NCI-H526 treated with DMSO at 0.1 percent for 48 hours (cell line): ENCODE results near the gene AARSD1.
A peak's percentile ranks its signal among the peaks of the same experiment; 100 is the strongest.
"Not testable (repeated sequence)": the region's sequence is repeated elsewhere in the genome, so short reads cannot be mapped to it uniquely, and the experiment has no call there.

Experiments
- DNase-seq: peaks from one replicate; lab custom pipeline; 2025; lab: John Stamatoyannopoulos, UW

AARSD1 gene

DNA sequence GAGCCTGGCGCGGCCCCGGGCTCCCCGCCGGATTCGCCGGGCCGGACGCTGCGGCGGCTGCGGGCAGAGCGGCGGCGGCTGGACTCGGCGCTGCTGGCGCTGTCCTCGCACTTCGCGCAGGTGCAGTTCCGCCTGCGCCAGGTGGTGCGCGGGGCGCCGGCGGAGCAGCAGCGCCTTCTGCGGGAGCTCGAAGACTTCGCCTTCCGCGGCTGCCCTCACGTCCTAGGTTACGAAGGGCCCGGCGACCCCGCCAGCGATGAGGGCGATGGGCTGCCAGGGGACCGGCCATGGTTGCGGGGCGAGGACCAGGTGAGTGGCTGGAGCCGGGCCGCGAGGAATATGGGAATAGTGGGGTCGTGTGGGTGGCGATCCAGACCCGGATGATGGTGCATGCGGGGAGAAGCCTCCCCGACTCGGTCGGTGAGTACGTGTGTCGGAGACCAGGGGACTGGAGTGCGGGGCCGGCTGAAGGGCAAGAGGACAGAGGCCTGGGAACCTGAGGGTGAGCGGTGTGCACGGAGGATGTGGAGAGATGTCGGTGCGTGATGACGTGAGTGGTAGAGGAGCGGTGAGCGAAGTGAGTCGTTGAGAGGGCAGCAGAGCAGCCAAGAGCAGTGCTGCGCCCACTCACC lies 16.6 kb upstream of the AARSD1 start:
- peak; percentile 35 for DNase-seq

DNA sequence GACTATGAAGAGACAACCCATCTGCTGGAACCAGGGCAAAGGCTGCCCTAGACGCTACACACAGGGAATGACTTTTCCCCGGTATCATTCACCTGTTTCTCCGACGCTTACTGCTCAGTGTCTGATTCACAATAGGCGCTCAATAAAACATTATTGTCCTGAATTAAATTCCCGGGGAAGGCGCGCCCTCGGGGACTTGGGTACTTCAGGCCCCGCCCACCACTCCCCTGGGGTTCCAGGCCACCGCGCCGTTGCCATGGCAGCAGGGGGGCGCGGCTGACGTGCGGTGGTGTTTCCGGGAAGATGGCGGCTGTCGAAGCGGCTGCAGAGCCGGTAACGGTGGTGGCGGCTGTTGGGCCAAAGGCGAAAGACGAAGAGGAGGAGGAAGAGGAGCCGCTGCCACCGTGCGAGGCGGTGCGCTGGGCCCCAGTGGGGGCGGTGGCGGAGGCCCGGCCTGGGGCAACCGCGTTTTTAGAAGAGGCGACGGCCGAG lies 16.1 kb upstream of the AARSD1 start, which contains the start of gene RUNDC1:
Gene RUNDC1, plus strand, starts transcription at position 292 of the 492 bp plus-strand sequence. Its CDS starts 12 bp downstream, at position 304.
- DNase-seq: peak; percentile 77

DNA sequence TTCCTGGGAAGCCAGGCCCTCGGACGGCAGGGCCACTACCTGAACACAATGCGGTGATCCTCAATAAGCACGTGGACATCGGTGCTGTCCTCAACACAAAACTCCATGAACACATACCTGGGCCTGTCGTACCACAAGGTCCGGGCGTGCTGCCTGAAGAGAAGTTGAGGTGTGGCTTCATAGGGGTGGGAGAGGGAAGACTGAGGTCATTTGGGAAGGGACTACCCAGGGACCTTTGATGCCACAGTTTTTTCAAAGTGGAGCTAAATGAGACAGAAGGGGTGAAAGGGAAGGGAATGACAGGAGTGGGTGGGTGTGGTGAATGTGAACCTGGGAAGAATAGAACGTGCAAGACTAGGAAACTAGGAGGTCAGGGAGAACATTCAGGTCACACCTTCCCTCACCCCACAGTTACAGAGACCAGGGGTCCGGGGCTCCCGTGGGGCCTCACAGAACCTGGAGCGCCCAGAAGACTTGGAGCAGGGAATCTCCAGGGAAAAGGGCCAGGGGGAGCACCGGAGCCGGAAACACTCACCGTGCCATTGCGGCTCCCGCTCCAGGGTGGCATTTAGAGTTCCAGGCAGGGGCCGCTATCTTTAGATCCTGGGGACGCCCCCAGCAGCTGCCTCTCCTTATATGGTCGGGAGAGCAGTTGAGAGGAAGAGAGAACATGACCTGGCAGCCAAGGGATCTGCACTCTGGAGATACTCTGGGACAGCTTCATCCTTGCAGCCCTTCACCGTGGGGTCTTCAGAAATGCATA lies 15.4 kb upstream of the AARSD1 start, which contains the start of gene PTGES3L:
Gene PTGES3L, minus strand, starts transcription at position 570 of the 763 bp plus-strand sequence. Its CDS starts 27 bp downstream, at position 543.
- DNase-seq: peak; percentile 65

DNA sequence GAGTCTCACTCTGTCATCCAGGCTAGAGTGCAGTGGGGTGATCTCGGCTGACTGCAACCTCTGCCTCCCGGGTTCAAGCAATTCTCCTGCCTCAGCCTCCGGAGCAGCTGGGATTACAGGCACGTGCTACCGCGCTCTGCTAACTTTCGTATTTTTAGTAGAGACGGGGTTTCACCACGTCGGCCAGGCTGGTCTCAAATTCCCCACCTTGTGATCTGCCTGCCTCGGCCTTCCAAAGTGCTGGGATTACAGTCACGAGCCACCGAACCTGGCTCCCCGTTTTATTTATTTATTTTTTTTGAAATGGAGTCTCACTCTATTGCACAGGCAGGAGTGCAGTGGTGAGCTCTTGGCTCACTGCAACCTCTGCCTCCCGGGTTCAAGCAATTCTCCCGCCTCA lies 11.4 kb upstream of the AARSD1 start:
- DNase-seq: not testable (repeated sequence)

DNA sequence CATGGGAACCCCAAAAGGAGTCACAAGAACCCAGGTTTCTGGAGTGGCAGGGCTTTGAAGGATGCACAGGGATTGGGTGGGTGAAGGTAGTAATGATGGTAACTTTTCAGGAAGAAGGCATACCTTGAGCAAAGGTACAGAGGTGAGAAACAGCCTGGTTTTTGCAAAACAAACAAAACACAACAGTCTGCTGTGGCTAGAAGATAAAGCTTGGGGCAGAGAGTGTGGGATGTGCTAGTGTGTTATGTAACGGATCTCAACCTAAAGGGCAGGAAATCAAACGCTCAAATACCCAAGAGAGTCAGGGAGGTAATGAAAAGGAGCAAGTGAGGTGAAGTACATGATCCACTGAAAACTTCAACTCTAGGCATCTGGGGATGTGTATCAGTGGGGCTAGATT lies 11.0 kb upstream of the AARSD1 start:
- no peak for DNase-seq

DNA sequence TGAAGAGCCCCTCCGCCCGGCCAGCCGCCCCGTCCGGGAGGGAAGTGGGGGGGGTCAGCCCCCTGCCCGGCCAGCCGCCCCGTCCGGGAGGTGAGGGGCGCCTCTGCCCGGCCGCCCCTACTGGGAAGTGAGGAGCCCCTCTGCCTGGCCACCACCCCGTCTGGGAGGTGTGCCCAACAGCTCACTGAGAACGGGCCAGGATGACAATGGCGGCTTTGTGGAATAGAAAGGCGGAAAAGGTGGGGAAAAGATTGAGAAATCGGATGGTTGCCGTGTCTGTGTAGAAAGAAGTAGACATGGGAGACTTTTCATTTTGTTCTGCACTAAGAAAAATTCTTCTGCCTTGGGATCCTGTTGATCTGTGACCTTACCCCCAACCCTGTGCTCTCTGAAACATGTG lies 9.1 kb upstream of the AARSD1 start:
- not testable (repeated sequence) for DNase-seq

DNA sequence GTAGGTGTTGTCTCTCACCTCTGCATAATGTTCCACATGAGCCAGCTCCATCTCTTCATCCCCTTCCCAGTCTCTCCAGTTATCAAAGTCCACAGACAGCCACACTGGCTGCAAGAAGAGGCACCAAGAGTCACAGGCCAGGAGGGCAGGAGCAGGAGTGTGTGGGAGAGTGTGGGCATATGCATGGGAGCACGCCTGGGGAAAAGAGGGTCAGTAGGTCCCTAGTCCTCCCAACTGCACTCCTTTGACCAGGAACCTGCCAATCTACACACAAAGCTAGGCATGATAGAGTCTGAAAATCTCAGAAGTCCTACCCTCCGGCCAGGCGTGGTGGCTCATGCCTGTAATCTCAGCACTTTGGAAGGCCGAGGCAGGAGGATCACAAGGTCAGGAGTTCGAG lies 7.3 kb upstream of the AARSD1 start:
- DNase-seq: no peak

DNA sequence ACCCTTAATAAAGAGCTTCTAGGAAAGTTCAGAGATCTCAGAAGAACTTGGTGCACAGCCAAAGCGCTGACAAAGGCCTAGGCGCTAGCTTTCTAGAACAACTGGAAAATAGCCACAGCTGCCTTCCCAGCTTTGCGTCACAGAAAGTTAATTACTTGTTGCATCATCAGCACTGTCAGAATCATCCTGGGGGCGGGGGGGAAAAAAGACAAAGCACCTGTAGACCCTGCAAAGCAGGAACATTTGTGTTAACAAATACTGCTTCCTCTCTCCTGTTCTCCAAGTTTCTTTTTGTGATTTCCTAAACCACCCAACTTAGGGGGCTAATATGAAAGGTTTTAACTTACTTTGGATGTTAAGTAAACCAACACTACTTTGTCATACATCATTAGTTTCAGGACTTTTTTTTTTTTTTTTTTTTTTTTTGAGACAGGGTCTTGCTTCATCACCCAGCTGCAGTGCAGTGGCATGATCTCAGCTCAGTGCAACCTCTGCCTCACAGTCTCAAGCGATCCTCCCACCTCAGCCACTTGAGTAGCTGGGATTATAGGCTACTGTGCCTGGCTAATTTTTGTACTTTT lies 4.8 kb upstream of the AARSD1 start:
- DNase-seq: no peak

DNA sequence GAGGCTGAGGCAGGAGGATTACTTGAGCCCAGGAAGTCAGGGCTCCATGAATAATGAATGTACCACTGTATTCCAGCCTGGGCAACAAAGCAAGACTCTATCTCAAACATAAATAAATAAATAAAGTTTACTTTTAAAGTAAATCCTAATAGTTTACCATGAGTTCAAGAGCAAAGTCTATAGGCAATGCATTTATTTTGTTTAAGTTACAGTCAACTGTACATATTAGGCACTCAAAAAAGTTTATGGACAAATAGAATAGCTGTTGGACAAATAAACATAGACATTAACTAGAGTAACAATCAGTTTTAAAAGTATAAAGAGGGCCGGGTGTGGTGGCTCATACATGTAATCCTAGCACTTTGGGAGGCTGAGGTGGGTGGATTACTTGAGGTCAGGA lies 3.7 kb upstream of the AARSD1 start:
- DNase-seq: no peak

DNA sequence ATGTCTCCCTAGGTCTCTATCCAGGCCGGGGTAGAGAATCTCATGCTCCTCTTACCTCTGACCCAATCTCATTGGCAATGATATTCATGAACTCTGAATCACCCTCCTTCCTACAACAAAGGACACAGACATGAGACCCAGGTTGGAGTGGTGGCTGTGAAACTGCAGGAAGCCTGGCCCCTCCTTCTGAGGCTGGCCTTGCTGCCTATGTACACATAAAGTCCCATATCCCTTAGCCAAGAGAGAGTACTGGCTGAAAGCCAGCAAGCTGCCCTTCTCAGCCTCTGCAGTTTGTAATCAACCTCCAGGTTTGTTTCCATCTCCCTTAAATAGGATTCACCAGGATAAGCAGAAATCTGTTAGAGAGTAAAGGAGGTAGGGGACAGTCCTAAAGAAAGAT lies 10.6 kb downstream of the AARSD1 start:
- DNase-seq: no peak

DNA sequence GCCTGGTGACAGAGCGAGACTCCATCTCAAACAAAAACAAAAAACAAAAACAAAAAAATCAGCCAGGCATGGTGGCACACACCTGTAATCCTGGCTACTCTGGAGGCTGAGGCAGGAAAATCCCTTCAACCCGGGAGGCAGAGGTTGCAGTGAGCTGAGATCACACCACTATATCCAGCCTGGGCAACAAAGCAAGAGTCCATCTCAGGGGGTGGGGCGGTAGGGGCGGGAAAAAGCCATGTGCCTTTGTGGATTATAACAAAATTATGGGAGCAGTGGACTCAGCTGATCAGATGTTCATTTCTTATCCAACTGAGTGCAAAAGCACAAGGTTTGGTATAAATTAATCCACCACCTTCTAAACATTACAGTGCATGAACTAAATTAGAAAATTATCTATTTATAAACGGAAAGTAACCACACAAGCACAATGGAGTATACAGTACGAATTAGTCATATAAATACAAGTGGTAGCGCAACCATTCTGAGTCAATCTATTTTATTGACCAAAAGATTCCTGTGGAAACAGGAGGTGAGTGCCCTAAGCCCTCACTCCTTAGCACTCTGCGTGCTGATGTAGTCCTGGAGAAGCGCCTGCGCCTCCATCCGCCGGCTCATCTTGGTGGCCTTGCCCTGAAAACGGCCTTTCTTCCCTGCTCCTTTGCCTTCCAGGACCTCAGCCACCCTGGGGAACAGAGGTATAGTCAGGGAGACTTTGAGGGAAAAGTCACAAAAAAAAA lies 14.0 kb downstream of the AARSD1 start:
- no peak for DNase-seq

DNA sequence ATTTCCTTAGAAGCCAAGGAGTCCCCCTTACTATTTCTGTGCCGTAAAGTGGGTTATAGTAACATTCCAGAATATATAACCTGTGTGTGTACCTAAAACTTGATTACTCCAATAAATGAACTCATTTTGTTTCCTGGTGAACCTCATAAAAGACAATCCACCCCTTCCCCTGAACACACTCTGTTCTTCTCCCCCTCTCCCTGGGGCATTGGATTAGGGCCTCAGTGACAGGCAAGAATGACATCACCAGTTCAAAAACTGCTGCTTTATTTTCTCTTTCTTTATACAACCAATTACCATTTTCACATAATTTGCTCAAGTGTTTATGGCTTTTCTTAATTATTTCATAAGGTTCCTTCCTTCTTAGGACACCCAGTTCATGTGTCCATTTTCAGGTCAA lies 17.4 kb downstream of the AARSD1 start:
- DNase-seq: no peak

DNA sequence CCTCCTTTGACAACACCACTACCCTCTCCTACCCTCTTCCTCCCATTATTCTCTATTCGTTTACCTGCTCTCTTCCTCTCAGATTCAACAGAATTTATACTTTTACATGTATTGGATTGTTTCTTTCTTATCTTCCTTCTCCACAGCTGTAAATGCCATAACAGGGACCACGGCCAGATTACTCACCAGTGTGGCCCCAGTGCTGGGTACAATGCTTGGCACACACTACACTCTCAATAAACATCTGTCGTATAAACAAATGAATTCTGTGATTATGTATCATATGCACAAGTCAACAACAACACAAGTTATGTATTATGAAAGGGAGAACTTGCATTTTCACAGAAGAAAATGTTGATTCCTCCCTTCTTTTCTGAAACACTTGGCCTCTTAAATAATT lies 20.0 kb downstream of the AARSD1 start:
- no peak for DNase-seq

DNA sequence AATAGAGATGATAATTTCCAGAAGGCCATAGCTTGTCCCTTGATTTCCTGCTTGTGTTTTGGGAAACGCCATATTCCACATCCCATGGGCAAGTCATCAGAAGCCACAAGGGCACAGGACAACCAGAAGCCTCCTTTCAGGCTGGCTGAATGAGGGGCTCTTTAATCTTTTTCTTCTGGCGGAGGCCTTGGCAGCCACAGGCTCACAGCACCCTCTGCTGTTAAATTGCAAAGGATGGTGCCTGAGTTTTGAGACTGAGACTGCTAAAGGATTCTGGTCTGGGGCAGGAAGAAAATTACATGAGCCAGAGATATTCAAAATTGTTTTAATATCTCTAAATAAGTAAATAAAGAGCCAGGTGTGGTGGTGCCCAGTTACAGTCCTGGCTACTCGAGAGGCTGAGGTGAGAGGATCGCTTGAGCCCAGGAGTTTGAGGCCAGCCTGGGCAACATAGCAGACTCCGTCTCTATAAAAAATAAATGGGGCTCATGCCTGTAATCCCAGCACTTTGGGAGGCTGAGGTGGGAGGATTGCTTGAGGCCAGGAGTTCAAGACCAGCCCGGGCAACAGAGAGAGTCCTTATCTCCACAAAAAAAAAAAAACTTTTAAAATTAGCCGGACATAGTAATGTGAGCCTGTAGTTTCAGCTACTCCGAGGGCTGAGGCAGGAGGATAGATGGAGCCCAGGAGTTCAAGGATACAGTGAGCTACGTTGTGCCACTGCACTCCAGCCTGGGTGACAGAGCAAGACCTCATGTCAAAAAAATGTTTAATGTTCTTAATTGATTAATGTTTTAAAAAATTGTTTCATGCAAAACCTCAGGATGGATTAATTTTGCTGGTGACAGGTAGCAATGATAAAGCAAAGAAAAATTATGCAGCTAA lies 26.3 kb downstream of the AARSD1 start:
- peak; percentile 34 for DNase-seq

DNA sequence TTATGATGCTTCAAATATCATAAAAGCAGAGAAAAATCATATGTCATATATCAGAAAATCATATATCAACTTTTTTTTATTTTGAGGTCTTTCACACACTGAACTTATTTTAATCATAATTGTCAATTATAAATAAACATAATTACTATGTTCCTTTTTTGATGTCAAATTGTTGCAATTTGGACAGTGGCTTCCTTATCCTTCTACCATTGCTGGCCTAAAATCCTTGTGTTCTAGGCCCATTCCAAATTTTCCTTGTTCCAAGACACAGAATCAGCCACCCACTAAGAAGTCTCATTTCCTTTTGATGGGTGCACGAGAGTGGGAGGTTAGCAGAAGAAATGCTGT lies 34.8 kb downstream of the AARSD1 start:
- no peak for DNase-seq

DNA sequence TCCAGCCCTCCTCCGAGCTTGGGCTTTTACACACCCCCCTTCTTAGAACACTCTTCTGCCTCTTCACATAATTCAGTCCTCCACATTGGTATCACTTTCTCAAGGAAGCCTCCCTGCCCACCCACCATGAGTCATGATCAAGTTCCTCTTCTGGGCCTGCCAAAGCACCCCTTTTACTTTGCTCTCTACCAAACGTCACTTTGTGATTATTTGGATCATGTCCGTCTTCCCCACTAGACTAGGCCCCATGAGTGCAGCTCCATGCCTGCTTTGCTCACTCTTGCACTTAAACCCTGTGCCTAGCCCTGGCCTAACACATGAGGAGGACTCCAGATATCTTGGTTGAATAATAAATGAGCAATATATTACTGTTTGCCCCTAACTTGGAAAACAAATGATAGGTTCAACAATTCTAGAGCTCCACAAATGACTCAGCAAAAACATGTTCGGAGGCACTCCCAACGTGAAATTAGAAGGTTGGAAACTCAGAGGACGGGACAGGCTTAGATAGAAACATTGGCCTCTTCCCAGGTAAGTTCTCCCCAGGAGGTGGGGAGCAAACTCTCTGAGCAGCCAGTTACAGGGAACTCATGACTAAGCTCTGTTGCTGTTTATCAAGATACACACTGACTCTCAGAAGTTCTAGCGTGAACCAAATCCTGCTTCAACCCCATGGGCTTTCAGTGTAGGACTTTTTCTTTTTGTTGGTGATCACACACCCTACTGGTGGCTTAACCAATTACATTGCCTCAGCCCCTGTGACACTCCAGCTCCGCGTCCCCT lies 35.3 kb downstream of the AARSD1 start:
- peak; percentile 16 for DNase-seq

DNA sequence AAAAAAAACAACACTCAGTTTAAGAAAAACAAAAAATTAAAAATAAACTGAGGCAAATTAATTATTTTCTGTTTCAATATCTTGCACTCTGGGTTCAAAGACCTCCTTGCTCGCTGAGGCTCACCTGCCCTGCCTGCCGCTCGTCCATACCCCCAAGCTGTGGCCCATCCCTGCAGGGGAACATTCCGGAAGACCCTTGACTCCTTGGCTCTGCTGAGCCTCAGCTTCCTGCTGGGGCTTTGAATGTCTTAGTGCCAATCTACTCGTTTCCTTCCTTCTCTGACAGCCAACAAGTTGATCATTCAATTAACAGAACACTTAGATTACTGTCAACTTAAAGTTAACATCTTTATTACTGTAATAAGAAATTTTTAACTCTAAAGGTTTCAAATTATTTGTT lies 39.4 kb downstream of the AARSD1 start:
- DNase-seq: no peak

DNA sequence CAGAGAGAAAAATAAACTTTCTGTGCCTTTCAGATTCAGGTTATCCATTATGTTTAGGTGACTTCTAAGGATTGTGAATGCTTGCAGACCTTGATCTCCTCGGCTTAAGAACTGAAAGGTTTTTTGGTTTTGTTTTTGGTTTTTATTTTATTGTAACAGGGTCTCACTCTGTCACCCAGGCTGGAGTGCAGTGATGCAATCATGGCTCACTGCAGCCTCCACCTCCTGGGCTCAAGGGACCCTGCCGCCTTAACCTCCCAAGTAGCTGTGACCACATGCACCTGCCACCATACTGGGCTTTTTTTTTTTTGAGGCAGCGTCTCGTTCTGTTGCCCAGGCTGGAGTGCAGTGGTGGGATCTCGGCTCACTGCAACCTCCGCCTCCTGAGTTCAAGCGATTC lies 40.8 kb downstream of the AARSD1 start:
- DNase-seq: not testable (repeated sequence)

DNA sequence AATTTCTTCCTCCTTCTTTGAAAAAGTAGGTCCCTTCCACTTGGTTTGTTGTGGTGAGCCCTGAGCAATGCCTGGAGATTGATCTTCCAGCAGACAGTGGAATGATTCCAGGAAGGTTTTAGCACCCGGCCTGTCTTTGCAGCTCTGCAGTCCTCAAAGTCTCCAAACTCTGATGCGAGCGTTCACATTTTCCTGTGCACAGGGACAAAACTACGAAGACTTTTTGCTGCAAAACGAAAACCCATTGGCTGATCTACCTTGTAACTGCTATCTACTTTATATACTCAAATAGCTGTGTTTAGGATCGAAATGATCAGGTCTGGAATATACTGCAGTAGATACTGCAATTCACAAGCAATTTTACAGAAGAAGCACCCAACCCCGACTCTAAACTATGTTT lies 42.0 kb downstream of the AARSD1 start:
- DNase-seq: no peak

DNA sequence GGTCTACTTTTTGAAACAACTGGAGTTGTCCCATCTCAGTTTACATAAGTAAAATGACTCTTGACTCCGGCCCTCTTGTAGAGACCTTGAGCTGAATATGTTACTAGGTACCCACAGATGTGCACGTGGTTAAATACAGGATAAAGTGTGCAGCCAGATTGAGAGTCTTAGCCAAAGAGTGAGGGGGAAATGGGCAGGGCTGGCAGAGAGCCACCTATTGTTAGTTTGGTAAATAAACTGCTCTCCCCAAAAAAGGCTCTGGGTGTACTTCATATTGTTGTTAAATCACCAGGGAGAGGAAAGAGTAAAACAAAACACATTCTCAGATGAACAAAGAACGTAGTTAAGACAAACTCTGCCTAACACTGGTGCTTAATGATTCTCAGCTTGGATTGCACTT lies 43.3 kb downstream of the AARSD1 start:
- DNase-seq: no peak
